Measurements from ENCODE around the gene ZNF552. TPM values are rescaled to one million over a fixed set of nuclear protein-coding genes. Genes with fewer than 3 reads are reported as not detected.

ZNF552 gene
- total RNA-seq, 2 experiments from 2014 or later, result 6.5 to 6.7 TPM

Other genes with a start within 250 kb of the ZNF552 start
- 1 to 10 TPM; 2.5 to 3.2 TPM for gene ZNF416, start 236.0 kb downstream of the ZNF552 start, total RNA-seq
- gene ZIK1, start 230.8 kb downstream of the ZNF552 start, total RNA-seq, result 1 to 10 TPM; 6.1 to 6.5 TPM
- 1 to 10 TPM; 6.8 to 7.4 TPM for gene ZNF530, start 215.0 kb downstream of the ZNF552 start, total RNA-seq
- gene ZNF134, start 200.7 kb downstream of the ZNF552 start, total RNA-seq, result 10 to 100 TPM; 10.4 to 13.0 TPM
- gene ZNF211, start 181.7 kb downstream of the ZNF552 start, total RNA-seq, result 1 to 10 TPM; 7.7 to 8.8 TPM
- gene ZSCAN4, start 146.0 kb downstream of the ZNF552 start, total RNA-seq, result not detected
- gene ZNF551, start 132.9 kb downstream of the ZNF552 start, total RNA-seq, result 1 to 10 TPM; 8.3 to 8.4 TPM
- 1 to 10 TPM; 3.6 to 3.8 TPM for gene ZNF154, start 105.7 kb downstream of the ZNF552 start, total RNA-seq
- 10 to 100 TPM in 1 of 2 experiments, 1 to 10 TPM in 1; 7.1 to 10.5 TPM for gene ZNF671, start 87.3 kb downstream of the ZNF552 start, total RNA-seq
- gene ZNF776, start 68.1 kb downstream of the ZNF552 start, total RNA-seq, result 10 to 100 TPM in 1 of 2 experiments, 1 to 10 TPM in 1; 9.8 to 11.0 TPM
- 10 to 100 TPM; 16.7 to 21.8 TPM for gene ZNF586, start 45.2 kb downstream of the ZNF552 start, total RNA-seq
- gene ZNF587B, start 15.4 kb upstream of the ZNF552 start, total RNA-seq, result 10 to 100 TPM; 19.8 to 20.2 TPM
- 10 to 100 TPM; 23.6 to 24.1 TPM for gene ZNF587, start 34.9 kb upstream of the ZNF552 start, total RNA-seq
- gene ZNF814, start 74.1 kb upstream of the ZNF552 start, total RNA-seq, result 10 to 100 TPM; 25.0 to 27.9 TPM
- gene ZNF417, start 101.7 kb upstream of the ZNF552 start, total RNA-seq, result 10 to 100 TPM; 11.8 to 12.1 TPM
- 1 to 10 TPM; 4.1 to 5.0 TPM for gene ZNF418, start 120.5 kb upstream of the ZNF552 start, total RNA-seq
- 1 to 10 TPM; 5.9 to 6.2 TPM for gene ZNF256, start 132.8 kb upstream of the ZNF552 start, total RNA-seq
- gene C19orf18, start 159.6 kb upstream of the ZNF552 start, total RNA-seq, result under 1 TPM; 0.29 to 0.34 TPM
- 10 to 100 TPM in 1 of 2 experiments, 1 to 10 TPM in 1; 7.5 to 10.0 TPM for gene ZNF606, start 187.9 kb upstream of the ZNF552 start, total RNA-seq
- not detected for gene ZSCAN1, start 219.1 kb upstream of the ZNF552 start, total RNA-seq
- 1 to 10 TPM; 1.2 to 1.4 TPM for gene ZNF135, start 244.4 kb upstream of the ZNF552 start, total RNA-seq

All from activated CD8-positive, alpha-beta T cell treated with anti-CD3 and anti-CD28 coated beads for 36 hours (primary cell).